GM21390 (cell line): Measurements from ENCODE around the gene UPK3B.
"Not testable (repeated sequence)": the region's sequence is repeated elsewhere in the genome, so short reads cannot be mapped to it uniquely, and the experiment has no call there.

ENCODE experiments used
- ATAC-seq: cut with Tn5 transposase; IDR thresholded peaks from one replicate; pipeline ENCODE4 v1.9.1; 2021; ENCODE audit not compliant: unreplicated experiment

UPK3B gene

DNA sequence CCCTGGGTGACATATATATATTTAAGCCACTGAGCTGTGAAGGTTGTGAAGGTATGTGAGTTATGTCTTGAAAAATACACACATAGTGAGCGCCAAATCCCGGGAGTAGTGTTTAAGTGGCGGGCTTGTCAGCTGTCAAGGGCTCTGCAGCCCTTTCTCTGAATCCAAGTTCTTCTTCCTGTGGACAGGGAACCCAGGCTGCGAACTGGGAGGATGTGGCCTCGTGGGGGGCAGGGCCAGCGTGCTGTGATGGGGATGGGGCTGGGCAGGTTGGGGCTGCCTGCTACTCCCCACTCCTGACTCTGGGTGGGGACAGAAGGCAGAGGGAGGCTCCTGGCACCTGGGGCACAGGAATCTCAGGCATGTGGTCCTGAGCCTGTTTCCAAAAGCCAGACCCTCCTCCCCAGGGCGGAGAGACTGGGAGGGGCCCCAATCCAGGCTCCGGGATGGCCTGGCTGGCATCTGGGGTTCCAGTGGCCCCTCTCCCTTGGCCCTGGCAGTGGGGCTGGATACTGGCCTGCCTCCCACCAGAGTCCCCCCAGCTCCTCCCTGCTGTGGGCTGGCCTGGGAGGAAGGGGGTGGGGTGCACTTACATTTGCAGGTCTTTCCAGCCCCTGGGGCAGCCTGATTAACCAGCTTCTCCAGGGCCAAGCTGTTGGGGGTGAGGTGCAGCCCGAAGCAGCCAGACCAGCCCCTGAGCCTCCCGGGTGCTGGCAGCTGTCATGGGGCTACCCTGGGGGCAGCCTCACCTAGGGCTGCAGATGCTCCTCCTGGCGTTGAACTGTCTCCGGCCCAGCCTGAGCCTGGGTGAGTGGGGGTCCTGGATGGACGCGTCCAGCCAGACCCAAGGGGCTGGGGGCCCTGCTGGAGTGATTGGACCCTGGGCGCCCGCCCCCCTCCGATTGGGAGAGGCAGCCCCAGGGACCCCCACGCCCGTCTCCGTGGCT lies at the start of gene UPK3B:
Gene UPK3B, plus strand, starts transcription at position 622 of the 947 bp plus-strand sequence. Its CDS starts 101 bp downstream, at position 723.
- no peak for ATAC-seq

GRCh38 chr7:76460767-76461166 lies 49.6 kb upstream of the UPK3B start:
- ATAC-seq: not testable (repeated sequence)

- peak; percentile 98 for ATAC-seq
Observed at GRCh38 chr7:76461464-76462101, 48.8 kb upstream of the UPK3B start, which contains the start of gene DTX2. Gene DTX2, plus strand, starts transcription at chr7:76461709. Its CDS starts 18,801 bp downstream, at chr7:76480510.

- ATAC-seq: not testable (repeated sequence)
Observed at GRCh38 chr7:76462271-76462882, 48.0 kb upstream of the UPK3B start.

- ATAC-seq: not testable (repeated sequence)
Observed at GRCh38 chr7:76464959-76465358, 45.4 kb upstream of the UPK3B start.

GRCh38 chr7:76465950-76466349 lies 44.4 kb upstream of the UPK3B start:
- not testable (repeated sequence) for ATAC-seq

DNA sequence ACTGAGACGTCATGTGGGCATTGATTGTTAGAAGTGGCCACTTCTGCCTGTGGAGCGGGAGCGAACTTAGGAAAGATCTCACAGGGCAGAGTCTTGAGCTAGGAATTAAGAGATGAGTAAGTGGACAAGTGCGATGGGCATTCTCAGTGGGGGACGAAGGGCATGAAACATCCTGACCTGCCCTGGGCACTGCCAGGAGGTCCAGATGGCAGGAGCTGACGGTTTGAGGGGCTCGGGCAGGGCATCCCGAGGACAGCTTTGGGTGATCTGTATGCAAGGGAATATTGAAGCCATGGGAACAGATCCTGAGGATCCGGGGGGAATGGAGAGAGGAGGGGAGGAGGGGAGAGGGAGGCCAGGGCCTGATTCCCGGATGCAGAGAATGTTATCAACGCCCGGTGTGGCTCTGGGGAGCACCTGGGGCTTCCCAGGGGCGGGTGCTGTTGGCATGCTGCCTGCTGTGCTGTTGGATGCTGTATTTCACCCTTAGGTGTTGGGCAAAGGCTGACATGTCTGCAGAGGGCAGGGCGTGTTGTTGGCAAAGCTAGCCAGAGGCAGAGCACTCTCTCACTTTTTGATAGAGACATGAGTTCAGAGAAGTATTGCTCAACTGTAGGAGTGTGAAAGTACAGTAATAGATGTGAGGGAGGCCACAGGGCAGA lies 42.5 kb upstream of the UPK3B start:
- ATAC-seq: not testable (repeated sequence)

DNA sequence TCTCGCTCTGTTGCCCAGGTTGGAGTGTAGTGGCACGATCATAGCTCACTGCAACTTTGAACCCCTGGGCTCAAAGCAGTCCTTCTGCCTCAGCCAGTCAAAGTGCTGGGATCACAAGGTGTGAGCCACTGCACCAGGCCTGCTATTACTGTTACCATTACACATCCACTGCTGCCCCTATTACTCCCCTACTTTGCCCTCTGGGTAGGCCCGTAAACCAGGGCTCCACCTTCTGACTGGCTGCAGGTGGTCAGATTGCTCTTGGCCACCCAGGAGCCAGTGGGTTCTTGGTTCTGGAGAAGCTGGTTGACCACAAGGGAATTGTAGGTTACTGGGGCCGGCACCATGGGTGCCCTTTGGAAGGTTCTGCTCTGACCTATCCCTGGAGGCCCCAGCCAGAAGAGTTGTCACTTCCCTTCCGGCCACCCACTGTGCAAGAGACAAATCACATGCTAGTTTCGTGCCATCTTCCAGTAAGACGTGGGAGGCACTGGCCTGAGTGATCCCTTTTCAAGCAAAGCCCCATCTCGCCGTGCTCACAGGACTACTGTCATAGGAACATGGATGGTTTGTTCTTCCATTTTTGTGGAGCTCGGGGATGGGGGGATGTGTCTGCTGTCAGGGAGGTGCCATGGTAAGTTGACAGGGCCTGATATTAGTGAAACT lies 38.7 kb upstream of the UPK3B start:
- ATAC-seq: not testable (repeated sequence)

DNA sequence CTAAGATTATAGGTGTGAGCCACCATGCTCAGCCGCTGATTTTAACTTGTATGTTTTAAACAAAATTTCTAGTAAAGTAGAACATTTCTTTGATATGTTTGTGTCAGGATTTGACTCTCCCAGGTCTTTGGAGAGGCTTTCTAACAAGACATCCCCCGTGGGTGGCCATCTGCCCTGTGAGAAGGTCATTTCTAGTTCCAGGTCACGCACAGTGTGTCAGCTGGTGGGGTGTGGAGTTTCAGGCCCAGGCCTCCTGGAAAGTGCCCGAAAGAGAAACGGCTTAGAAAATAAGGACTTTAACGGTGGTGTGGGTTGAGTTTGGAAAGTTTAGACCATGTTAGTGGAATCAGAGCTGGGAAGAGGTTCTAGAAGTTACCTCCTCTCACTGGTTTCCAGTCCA lies 37.3 kb upstream of the UPK3B start:
- ATAC-seq: not testable (repeated sequence)

- not testable (repeated sequence) for ATAC-seq
Observed at GRCh38 chr7:76476280-76476679, 34.1 kb upstream of the UPK3B start.

- not testable (repeated sequence) for ATAC-seq
Observed at GRCh38 chr7:76476742-76477474, 33.4 kb upstream of the UPK3B start.

GRCh38 chr7:76479628-76480027 lies 30.7 kb upstream of the UPK3B start:
- ATAC-seq: not testable (repeated sequence)

DNA sequence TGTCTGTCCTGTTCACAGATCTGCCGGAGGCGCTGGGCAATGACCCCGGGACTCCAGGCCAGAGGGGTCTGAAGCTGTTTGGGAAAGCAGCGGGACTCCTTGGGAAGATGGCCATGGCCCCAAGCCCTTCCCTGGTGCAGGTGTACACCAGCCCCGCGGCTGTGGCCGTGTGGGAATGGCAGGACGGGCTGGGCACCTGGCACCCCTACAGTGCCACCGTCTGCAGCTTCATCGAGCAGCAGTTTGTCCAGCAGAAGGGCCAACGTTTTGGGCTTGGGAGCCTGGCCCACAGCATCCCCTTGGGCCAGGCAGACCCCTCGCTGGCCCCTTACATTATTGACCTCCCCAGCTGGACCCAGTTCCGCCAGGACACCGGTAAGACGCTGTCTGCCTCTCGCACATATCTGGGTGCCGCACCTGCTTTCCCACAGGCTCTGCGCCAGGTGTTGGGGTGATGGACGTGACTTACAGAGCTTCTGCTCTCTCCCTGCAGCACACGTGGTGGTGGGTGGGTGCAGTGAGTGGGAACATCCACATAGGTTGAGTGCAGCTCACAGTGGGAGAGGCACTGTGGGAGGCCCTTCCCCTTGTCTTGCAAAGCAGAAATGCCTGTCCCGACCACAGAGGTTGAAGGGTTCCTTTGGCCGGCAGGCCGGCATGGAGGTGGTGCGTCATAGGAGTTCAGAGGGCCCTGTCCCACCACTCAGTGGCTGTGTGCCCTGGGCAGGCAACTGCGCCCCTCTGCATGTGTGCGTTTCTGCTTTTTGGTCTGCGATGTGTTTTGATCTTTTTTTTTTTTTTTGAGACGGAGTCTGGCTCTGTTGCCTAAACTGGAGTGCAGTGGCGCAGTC lies 29.7 kb upstream of the UPK3B start:
- ATAC-seq: not testable (repeated sequence)

DNA sequence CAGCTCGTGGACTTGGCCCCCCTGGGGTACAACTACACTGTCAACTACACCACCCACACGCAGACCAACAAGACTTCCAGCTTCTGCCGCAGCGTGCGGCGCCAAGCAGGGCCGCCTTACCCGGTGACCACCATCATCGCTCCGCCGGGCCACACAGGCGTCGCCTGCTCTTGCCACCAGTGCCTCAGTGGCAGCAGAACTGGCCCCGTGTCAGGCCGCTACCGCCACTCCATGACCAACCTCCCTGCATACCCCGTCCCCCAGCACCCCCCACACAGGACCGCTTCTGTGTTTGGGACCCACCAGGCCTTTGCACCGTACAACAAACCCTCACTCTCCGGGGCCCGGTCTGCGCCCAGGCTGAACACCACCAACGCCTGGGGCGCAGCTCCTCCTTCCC lies 27.7 kb upstream of the UPK3B start:
- ATAC-seq: not testable (repeated sequence)

- ATAC-seq: not testable (repeated sequence)
Observed at GRCh38 chr7:76483081-76483480, 27.3 kb upstream of the UPK3B start.

DNA sequence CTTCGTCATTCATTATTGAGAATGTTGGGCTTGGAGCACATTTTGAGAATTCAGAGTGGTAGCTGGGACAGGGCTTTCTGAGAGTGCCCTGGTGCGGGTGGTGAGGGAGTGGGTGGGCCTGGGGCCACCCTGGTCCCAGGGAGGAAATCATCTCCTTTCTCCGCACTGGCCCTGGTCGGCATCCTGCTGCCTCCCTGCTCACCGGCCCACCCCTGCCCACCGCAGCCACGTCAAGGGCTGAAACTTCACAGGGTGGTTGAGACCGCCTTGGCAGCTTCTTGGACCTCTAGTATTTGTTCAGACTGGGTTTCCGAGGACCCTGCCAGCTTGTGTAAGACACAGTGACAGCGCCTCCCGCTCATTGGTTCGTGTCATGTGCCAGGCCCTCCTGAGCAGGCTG lies 25.9 kb upstream of the UPK3B start:
- not testable (repeated sequence) for ATAC-seq

DNA sequence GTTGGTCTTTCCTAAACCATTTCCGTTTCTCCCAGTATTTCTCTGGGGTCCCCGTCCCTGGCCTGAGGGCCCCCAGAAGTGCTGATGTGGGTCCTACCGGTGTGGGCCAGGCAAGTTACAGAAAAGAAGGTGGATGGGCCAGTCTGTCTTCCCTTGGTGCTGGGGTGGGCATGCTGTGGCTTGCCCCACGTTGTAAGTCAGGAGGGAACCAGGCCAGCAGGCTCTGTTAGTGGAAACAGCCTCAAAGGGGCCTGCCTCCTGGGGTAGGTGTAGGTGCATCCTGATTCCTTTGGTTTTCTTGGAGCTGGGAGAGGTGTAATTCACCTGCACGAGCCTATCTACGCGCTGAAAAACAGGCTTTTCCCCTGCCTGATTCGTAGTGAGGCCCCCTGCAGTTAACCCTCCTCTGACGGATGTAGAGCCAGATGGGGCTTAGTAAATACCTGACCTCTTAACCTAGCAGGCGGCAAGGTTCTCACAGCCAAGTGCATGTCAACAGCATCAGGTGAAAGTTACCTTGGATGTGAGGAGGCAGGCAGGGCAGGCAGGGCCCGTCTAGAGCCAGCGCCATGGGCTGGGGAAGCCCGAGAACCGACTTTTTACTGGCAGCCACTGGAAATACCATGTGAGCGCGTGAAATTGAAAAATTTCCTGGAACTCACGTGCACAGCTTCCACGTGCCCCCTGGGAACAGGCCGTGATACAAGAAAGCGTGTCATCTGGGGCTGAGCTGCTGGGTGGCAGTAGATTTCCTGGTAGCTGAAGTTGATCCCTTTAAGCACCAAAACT lies 24.3 kb upstream of the UPK3B start:
- ATAC-seq: peak; percentile 11

DNA sequence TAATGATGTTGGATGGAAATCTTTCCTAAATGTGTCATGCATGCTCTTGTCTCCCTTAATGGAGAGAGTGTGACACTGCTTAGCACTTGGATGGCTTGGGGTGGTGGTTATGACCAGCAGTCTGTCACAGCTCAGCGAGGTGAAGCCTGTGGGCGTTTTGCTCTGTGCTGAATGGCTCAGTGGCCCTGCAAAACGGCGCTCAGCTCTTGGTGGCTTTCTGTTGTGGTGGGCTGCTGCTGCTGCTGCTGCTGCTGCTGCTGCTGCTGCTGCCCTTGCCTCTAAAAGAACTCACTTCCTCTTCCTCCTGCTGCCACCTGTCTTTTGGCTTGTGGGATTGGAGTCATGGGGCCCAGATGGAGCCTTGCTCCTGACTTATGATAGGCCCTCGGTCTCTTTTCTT lies 23.7 kb upstream of the UPK3B start:
- peak; percentile 99 for ATAC-seq
